Kidney tubule cell (primary cell): ENCODE results near the gene PLS3.
"Not testable (repeated sequence)": the region's sequence is repeated elsewhere in the genome, so short reads cannot be mapped to it uniquely, and the experiment has no call there.

Experiments
- DNase-seq: peaks from one replicate; pipeline ENCODE4 v3.0.0-alpha.2; 2018; ENCODE audit warnings: low spot score

Gene PLS3, protein sequence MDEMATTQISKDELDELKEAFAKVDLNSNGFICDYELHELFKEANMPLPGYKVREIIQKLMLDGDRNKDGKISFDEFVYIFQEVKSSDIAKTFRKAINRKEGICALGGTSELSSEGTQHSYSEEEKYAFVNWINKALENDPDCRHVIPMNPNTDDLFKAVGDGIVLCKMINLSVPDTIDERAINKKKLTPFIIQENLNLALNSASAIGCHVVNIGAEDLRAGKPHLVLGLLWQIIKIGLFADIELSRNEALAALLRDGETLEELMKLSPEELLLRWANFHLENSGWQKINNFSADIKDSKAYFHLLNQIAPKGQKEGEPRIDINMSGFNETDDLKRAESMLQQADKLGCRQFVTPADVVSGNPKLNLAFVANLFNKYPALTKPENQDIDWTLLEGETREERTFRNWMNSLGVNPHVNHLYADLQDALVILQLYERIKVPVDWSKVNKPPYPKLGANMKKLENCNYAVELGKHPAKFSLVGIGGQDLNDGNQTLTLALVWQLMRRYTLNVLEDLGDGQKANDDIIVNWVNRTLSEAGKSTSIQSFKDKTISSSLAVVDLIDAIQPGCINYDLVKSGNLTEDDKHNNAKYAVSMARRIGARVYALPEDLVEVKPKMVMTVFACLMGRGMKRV

GRCh38 chrX:115560978-115561604, at the start of gene PLS3:
Gene PLS3, plus strand, starts transcription at chrX:115561174. Its CDS starts 49,077 bp downstream, at chrX:115610251.
- peak; percentile 88 for DNase-seq

GRCh38 chrX:115518113-115518512, 42.9 kb upstream of the PLS3 start:
- no peak for DNase-seq

GRCh38 chrX:115521741-115522140, 39.2 kb upstream of the PLS3 start:
- DNase-seq, result no peak

- no peak for DNase-seq
Observed at GRCh38 chrX:115522952-115523351, 38.0 kb upstream of the PLS3 start.

- no peak for DNase-seq
Observed at GRCh38 chrX:115525486-115525885, 35.5 kb upstream of the PLS3 start.

DNA sequence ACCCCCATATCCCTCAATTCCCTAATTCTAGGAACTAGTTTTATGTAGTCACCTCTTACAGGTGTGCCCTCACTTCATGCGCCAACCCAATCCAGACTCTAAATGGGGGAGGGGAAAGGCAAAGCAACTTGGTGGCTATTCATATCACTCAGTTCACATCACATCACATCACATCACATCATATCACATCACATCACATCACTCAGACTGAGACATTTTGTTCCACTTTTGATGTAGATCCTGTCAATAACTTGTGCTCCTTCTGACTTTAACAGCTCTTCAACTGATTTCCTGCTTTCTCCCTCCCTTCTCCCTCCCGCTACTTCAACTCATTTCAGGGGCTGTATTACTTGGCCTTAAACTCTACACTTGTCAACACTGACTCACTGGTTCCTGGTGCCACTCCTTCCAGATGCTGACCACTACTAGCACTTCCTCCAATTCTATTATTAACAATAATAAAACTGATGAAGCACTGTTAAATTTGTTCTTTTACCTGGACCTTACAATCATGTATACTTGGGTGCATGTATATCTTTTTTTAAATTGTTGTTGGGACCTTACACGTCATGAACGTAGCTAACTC, 29.1 kb upstream of the PLS3 start:
- peak; percentile 28 for DNase-seq

DNA sequence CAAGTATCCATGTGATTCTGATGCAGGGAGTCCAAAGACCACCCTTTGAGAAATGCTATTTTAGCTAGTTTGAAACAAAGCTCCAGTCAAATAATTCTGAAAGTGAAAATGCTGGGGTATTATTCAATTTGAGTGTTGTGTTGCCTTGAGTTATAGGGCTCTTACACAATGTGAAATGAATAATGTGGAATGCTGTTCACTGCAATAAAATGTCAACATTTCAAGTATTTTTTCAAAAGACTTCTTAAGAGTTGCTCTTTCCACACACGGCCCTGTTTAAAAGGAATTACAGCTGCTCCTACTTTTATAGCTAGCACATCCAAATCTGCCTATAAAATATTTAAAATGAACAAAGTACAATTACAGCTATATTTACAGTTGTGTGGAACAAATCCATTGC, 27.5 kb upstream of the PLS3 start:
- no peak for DNase-seq

DNA sequence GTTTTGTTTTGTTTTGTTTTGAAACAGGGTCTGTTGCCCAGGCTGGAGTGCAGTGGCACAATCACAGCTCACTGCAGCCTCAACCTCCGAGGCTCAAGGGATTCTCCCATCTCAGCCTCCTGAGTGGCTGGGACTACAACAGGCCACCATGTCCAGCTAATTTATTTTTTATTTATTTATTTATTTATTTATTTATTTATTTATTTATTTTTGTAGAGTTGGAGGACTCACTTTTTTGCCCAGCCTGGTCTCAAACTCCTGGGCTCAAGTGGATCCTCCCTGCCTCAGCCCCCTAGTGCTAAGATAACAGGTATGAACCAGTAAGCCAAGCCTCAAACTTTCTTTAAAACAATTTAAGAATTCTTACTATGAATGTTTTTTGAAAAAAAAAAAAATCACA, 26.6 kb upstream of the PLS3 start:
- DNase-seq, result no peak

GRCh38 chrX:115535421-115535820, 25.6 kb upstream of the PLS3 start:
- DNase-seq, result no peak

GRCh38 chrX:115535844-115536243, 25.1 kb upstream of the PLS3 start:
- DNase-seq, result no peak

- DNase-seq, result no peak
Observed at GRCh38 chrX:115539841-115540240, 21.1 kb upstream of the PLS3 start.

DNA sequence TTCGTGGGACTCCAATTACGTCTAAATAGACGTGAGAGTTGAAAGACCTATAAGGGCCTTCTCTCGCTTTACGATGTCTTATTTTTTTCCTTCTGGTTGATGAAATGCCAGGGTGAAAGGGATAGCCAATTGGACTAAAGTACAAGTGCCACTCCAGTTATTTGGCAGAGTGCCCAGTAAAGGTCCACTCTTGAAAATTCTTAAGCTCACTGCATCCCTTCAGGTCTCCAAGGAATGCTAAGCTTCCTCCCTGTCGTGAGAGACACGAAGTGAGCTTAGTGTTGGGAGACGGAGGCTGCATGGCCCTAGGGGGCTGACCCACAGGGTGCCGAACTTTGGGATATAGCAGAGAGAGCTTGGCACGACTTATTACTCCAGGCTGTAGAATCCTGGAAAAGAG, 19.9 kb upstream of the PLS3 start:
- DNase-seq, result not testable (repeated sequence)

GRCh38 chrX:115547448-115547847, 13.5 kb upstream of the PLS3 start:
- DNase-seq, result no peak

GRCh38 chrX:115549008-115549407, 12.0 kb upstream of the PLS3 start:
- no peak for DNase-seq

DNA sequence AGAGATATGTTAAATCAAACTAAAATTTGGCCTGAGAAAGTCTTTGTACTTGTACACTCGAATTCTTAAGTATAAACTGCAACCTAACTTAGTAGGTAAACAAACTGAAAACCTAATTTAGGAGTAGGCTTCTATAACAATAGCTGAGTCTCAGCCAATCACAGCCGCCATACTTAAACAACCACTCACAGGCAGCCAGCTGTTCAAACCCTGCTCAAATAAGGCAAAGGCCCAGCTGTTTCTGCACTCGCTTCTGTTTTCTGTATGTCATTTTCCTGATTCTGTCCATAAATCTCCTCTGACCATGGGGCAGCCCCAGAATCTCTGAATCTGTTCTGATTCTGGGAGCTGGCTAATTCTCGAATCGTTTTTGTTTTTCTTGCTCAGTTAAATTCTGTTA, 7.8 kb upstream of the PLS3 start:
- no peak for DNase-seq

DNA sequence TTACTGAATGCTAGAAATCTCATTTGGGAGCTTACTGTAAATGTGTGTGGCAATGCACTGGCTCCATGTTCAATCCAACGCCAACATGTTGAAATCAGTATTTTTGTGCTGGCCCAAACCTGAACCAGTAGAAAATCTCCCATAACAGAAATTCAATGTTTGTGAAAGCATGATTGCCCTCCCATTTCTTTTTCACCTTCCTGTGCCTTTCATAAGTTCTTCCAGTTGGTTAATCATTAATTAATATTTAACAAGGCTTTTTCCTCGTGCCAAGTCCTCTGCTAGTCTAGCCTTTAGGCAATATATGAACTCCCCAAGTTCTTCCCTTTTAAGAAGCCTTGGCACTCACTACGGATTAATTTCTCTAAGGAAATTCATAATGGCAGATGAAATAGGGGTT, 1.3 kb upstream of the PLS3 start:
- peak; percentile 62 for DNase-seq

DNA sequence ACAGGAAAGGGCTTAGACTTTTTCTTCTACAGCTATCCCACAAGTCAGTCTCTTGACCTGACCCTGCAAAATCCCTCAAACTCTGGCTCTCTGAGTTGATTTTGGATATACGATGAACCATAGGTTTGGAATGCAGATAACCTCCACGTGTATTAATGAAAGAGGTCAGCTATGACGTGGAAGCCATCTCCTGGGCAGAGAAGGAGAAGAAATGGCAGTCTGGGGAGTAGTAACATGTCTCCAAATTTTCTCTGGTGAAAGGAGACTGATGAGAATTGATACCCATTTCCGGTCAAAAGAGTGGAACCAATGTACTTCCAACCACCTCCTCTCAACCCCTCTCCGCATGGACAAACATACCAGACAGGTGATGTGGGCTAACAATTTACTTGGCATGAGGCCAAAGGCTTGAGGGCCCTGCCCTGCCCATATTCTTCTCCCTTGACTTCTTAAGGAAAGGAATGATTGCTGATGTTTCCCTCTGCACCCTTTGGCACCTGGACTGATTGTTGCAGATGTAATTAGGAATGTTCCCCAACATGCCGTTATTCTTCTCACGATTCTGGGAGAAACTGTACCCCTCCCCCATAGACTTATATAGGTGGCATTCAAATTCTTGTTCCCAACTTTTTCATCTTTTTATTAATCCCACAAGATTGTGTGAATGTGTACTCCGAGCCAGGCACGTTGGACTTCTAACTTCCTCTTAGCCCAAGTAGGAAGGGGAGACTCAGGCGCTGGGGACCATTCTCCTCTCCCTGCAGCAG, 580 bp upstream of the PLS3 start:
- peak; percentile 91 for DNase-seq

GRCh38 chrX:115561605-115562479, 868 bp downstream of the PLS3 start:
- peak; percentile 50 for DNase-seq

GRCh38 chrX:115562480-115562847, 1.5 kb downstream of the PLS3 start:
- peak; percentile 34 for DNase-seq

- no peak for DNase-seq
Observed at GRCh38 chrX:115563633-115564162, 2.7 kb downstream of the PLS3 start.

DNA sequence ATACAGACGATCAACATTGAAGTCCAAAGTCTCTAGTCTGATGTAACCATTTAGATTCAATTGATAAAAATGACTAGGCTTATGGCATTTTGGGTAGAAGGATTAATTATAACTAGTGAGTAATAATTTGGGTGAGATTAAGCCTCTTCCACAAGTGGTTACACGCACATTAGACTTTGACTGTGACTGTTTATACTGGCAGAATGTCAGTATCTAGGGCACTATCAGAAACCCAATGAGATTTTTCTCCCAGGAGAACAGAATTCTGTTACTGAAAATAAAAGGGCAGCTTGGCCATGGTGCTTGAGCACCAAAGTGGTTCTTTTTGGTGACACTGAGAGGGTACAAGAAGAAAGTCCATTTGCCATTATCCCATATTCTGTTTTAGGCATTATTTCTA, 3.3 kb downstream of the PLS3 start:
- no peak for DNase-seq
